Skeletal muscle tissue (tissue), 4 donors: ENCODE data around the gene TEDC1. TPM values are rescaled to one million over a fixed set of nuclear protein-coding genes. Genes with fewer than 3 reads are reported as not detected.

Source experiments
- H3K27ac ChIP-seq: one replicate; pipeline ENCODE4 v1.7.0; 2013; ENCODE audit warnings: mild to moderate bottlenecking, low read depth, low read length, inconsistent platforms
- H3K27me3 ChIP-seq, 3 donors: one replicate each; pipeline ENCODE4 v1.7.0; 2013; ENCODE audit warnings: low read length in 3 of 3; ENCODE audit not compliant: control insufficient read depth in 3 of 3, insufficient read depth in 3 of 3
- H3K36me3 ChIP-seq, 3 donors: one replicate each; pipeline ENCODE4 v1.7.0; 2013; ENCODE audit warnings: low read length in 3 of 3; ENCODE audit not compliant: control insufficient read depth in 3 of 3, insufficient read depth in 3 of 3
- H3K4me1 ChIP-seq, 3 donors: one replicate each; pipeline ENCODE4 v1.7.0; 2013; ENCODE audit warnings: low read length in 3 of 3, mild to moderate bottlenecking in 3 of 3; ENCODE audit not compliant: control insufficient read depth in 3 of 3, insufficient read depth in 3 of 3
- H3K4me3 ChIP-seq, 3 donors: one replicate each; pipeline ENCODE4 v1.7.0; 2013; ENCODE audit warnings: low read length in 3 of 3
- H3K9ac ChIP-seq, 3 donors: one replicate each; pipeline ENCODE4 v1.7.0; 2013; ENCODE audit warnings: low read length in 3 of 3, mild to moderate bottlenecking in 3 of 3, moderate library complexity in 2 of 3, low read depth in 1 of 3
- H3K9me3 ChIP-seq, 3 donors: one replicate each; pipeline ENCODE4 v1.7.0; 2013; ENCODE audit warnings: low read length in 3 of 3; ENCODE audit not compliant: control insufficient read depth in 3 of 3
- total RNA-seq: library from RNA; depleted of rRNA; stranded (reverse); fragments of >200 nt; gene quantifications from one replicate; pipeline ENCODE4 v1.2.3, GENCODE V29; 2014
- donor health status: Osteomylitis.

TEDC1 gene
- total RNA-seq, 1 donor from 2014 or later, result 2.1 TPM

DNA sequence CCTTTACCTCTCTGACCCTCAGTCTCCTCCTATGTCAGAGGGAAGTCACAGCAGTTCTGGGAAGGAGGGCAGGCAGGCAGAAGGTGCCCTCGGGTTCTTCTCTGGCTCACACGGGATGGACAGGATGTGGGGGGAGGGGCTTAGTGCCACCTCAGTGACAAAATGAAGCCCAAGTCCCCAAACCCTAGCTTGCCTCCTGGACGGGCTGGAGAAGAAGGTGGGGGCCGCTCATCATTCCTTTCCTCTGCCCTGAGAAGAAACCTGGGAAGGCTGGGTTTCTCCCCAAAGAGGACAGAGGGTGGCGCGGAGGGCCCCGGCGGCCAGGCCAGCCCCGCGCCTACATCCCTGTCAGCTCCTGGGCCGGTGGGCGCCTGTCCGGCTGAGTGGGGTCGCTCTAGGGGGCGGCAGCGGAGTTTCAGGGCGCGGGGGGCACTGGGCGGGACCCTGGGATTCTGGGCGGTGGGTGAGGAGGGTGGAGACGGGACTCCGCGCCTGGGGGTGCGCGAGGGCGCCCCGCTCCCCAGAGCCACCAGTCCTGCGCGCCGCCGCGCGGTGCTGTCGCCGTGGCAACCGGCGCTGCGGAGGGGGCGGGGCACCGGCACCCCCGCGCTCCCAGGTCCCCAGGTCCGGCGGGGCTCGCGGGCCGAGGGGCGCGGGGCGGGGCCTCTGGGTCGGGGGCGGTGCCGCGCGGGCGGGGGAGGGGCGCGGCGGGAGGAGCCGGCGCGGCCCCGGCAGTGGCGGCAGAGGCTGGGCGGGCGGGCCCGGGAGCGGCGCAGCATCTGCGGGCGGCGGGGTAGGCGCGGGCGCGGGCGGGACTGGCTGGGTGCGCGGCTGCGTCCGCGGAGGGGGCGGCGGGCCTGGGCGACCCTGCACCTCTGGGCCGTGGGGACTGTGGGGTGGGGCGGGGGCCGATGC lies 35.1 kb downstream of the TEDC1 start, which contains the start of gene TMEM121:
Gene TMEM121, plus strand, starts transcription at position 723 of the 915 bp plus-strand sequence. CDS start 2,252 bp downstream, outside the sequence.
- H3K27ac ChIP-seq, result no peak within 1 kb of the TSS
- H3K36me3 ChIP-seq, result no peaks in the 10 kb centered on the region
- H3K27me3 ChIP-seq, result peaks cover 27 to 46% (median 27%) of the 10 kb centered on the region in 3 donors
- H3K4me1 ChIP-seq, result peaks cover 18 to 21% (median 19%) of the 10 kb centered on the region in 3 donors
- H3K4me3 ChIP-seq, result peak within 1 kb of the TSS; percentile 14 to 59 (median 45)
- H3K9me3 ChIP-seq, result no peaks in the 10 kb centered on the region
- peak within 1 kb of the TSS in 2 of 3 donors; percentile 20 to 50 for H3K9ac ChIP-seq

DNA sequence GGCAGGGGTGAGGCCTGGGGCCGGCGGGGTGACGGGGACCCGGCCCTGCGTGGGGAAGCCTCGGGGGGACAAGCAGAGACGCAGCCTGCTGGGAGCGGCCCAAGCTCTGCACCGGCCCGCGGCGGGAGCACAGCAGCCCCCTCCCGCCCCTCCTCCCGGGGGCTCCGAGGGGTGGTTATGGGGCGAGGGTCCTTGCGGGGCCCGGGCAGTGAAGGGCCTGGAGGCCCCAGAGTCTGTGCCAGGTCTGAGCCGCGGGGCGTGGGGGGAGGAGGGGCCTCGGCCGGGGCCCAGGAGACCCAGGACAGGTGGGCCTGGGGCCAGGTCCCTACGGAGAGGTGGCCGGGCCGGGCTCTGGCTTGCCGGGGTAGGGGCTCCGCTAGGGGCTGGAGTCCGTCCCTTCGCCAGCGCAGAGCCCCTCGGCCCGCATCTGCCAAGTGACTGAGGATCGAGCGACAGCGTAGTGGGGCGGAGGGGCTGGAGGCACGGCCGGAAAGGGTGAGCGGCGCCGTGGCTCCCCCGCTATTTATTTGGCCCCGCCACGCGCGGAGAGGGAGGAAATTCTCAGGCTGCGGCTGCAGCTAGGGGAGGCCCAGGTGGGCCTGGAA lies 35.8 kb downstream of the TEDC1 start:
- Histone ChIP-seq H3K4me1 (peaks cover 18 to 21% (median 19%) of the 10 kb centered on the region in 3 donors), H3K27me3 (peaks cover 24 to 46% (median 27%) of the 10 kb centered on the region in 3 donors), H3K27ac (no peak overlapping the region), H3K9me3 (no peaks in the 10 kb centered on the region), H3K36me3 (no peaks in the 10 kb centered on the region), H3K9ac (peak overlapping the region in 2 of 3 donors; percentile 20 to 50), H3K4me3 (peak overlapping the region; percentile 14 to 59 (median 45))

DNA sequence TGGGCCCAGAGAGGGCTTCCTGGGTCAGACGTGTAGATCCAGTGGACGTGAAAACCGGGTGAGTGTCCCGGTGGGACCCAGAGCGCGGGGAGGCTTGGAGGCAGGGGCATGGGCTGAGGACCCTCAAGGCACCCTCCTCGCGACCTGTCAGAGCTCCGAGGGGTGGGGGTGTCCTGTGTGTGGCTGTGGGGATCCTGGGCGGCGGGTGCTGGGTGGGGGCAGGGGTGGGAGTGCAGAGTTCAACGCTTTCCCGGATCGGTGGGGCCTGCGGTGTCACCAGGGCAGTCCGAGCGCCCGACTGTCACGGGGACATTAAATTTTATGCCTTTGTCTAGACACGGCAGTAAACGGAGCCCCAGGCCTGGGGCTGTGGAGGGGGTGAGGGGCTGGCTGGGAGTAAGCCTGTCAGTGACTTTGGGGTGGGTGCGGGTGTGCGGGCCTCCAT lies 36.4 kb downstream of the TEDC1 start:
- H3K9ac ChIP-seq, result peak overlapping the region in 1 of 3 donors; percentile 50
- H3K27ac ChIP-seq, result no peak overlapping the region
- no peaks in the 10 kb centered on the region for H3K9me3 ChIP-seq
- no peaks in the 10 kb centered on the region for H3K36me3 ChIP-seq
- H3K27me3 ChIP-seq, result peaks cover 25 to 51% (median 27%) of the 10 kb centered on the region in 3 donors
- peak overlapping the region; percentile 14 to 63 (median 59) for H3K4me3 ChIP-seq
- H3K4me1 ChIP-seq, result peaks cover 18 to 21% (median 19%) of the 10 kb centered on the region in 3 donors

DNA sequence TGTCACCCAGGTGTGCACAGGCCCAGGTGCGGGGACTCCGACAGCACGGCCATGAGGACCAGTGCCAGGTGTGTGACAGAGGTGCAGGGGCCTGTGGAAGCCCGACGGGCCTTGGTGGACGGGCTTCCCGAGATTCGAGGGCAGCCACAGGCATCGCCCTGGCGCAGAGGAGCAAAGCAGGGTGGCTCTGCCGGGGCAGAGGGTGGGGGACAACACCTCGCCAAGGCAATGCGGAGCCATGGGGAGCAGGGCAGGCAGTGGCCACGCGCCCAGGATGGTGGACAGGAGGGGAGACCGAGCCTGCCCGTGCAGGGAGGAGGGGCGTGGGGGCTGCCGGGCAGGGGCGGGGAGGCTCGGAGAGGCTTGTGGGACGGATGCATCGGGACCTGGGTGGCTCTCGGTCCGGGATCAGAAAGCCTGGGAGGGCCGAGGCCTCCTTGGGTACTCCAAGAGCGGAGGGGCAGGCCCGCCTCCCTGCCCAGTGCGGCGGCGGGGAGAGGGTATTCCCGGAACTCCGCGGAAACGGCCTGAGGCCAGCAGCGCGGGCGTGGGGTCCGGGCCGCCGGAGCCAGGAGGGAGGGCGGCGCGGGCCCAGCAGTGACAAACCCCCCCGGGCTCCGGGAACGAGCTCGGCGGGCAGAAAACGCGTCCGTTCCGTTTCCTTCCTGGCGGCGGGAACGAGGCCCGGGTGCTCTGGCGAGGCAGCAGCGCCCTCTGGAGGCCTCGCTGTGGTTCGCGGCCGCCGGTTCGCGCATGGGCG lies 37.0 kb downstream of the TEDC1 start:
- Histone ChIP-seq H3K36me3 (no peaks in the 10 kb centered on the region), H3K4me1 (peaks cover 18 to 21% (median 19%) of the 10 kb centered on the region in 3 donors), H3K27ac (no peak overlapping the region), H3K4me3 (peak overlapping the region in 2 of 3 donors; percentile 62 to 63), H3K27me3 (peaks cover 27 to 54% (median 30%) of the 10 kb centered on the region in 3 donors), H3K9ac (peak overlapping the region in 2 of 3 donors; percentile 67 to 74), H3K9me3 (no peaks in the 10 kb centered on the region)

DNA sequence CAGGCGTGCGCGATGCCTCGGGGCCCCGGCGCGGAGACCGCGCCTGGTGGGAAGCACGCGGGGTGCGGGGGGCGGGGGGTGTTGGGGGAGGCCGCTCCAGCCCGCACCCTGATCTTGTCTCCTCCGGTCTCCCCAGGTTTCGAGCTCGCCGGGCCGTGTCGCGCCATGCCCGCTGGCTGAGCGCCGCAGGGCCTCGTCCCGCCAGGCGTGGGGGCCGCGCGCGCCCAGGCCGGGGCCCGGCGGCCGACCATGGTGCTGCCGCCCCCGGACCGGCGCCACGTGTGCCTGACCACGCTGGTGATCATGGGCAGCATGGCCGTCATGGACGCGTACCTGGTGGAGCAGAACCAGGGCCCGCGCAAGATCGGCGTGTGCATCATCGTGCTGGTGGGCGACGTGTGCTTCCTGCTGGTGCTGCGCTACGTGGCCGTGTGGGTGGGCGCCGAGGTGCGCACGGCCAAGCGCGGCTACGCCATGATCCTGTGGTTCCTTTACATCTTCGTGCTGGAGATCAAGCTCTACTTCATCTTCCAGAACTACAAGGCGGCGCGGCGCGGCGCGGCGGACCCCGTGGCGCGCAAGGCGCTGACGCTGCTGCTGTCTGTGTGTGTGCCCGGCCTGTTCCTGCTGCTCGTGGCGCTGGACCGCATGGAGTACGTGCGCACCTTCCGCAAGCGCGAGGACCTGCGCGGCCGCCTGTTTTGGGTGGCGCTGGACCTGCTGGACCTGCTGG lies 37.7 kb downstream of the TEDC1 start:
- no peak overlapping the region for H3K27ac ChIP-seq
- peak overlapping the region in 1 of 3 donors; percentile 25 for H3K9ac ChIP-seq
- peaks cover 18 to 21% (median 19%) of the 10 kb centered on the region in 3 donors for H3K4me1 ChIP-seq
- no peaks in the 10 kb centered on the region for H3K36me3 ChIP-seq
- H3K9me3 ChIP-seq, result no peaks in the 10 kb centered on the region
- H3K4me3 ChIP-seq, result peak overlapping the region in 2 of 3 donors; percentile 57 to 64
- peaks cover 30 to 61% (median 33%) of the 10 kb centered on the region in 3 donors for H3K27me3 ChIP-seq

DNA sequence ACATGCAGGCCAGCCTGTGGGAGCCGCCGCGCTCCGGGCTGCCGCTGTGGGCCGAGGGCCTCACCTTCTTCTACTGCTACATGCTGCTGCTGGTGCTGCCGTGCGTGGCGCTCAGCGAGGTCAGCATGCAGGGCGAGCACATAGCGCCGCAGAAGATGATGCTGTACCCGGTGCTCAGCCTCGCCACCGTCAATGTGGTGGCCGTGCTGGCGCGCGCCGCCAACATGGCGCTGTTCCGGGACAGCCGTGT lies 38.2 kb downstream of the TEDC1 start:
- Histone ChIP-seq H3K4me1 (peaks cover 18 to 21% (median 19%) of the 10 kb centered on the region in 3 donors), H3K4me3 (peak overlapping the region in 1 of 3 donors; percentile 64), H3K27ac (no peak overlapping the region), H3K9me3 (no peaks in the 10 kb centered on the region), H3K27me3 (peaks cover 30 to 64% (median 33%) of the 10 kb centered on the region in 3 donors), H3K36me3 (no peaks in the 10 kb centered on the region), H3K9ac (peak overlapping the region in 1 of 3 donors; percentile 25)

DNA sequence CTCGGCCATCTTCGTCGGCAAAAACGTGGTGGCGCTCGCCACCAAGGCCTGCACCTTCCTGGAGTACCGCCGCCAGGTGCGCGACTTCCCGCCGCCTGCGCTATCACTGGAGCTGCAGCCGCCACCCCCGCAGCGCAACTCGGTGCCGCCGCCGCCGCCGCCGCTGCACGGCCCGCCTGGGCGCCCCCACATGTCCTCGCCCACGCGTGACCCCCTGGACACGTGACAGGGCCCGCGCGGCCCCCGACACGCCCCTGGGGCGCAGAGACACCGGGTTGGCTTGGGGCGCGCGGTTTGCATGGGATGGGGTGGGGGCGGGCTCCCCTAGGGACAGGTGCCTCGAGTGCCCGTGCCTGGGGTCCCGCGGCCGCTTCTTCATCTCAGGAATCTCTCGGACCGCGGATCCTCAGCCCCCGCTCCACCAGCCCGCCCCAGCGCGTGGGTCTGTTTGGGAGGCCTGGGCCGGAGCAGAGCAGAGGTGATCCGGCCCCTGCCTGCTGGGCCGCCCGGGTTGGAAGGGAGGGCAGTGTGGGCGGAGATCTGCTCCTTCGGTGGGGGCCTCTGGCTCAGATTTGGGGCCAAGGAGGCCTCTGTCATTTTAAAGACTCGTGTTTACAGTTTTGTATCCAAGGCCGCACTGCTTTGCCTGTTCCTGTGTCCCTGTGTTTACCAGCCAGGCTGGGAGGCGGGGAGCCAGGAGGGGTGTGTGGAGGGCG lies 38.7 kb downstream of the TEDC1 start:
- Histone ChIP-seq H3K27me3 (peaks cover 25 to 69% (median 37%) of the 10 kb centered on the region in 3 donors), H3K4me3 (peak overlapping the region in 1 of 3 donors; percentile 64), H3K9me3 (no peaks in the 10 kb centered on the region), H3K36me3 (no peaks in the 10 kb centered on the region), H3K4me1 (peaks cover 18 to 21% (median 19%) of the 10 kb centered on the region in 3 donors), H3K27ac (no peak overlapping the region), H3K9ac (no peak overlapping the region)

DNA sequence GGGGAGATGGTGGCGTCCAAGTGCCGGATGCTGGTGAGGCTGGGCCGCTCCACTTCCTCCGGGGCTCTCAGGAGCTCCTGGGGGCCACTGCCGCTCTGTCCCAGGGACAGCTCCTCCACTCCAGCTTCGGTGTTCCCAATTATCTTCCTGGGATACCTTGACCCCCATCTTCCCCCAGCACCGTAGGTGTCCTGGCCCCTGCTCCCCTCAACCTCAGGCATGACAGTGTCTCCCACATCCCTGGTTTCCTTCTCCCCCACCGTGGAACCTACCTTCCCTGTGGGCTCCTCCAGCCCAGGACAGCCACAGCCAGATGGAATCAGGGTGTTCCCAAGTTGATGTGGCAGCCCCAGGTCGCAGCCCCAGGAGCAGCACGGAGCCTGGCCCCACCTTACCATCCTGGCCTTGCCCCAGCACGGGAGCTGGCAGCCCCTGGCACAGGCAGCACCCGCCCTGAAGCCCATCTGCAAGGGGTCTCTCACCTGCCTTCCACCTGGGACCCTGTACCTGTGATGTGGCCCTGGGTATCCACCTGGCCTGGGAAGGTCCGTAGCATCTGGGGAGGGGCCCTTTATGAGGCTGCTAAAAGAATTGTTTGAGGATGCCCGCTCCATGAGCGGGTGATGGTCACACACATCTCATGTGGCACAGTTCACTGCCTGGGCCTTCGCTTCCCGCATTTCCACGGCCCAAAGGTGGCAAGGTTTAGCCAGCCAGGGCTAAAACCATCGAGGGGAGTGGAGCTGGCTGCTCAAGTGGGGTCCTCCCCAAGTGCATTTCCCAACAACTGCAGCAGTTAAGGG lies 39.4 kb downstream of the TEDC1 start:
- Histone ChIP-seq H3K9me3 (no peaks in the 10 kb centered on the region), H3K4me1 (peaks cover 18 to 21% (median 19%) of the 10 kb centered on the region in 3 donors), H3K27ac (no peak overlapping the region), H3K4me3 (no peak overlapping the region), H3K9ac (no peak overlapping the region), H3K36me3 (no peaks in the 10 kb centered on the region), H3K27me3 (peaks cover 20 to 68% (median 37%) of the 10 kb centered on the region in 3 donors)
